Osteoblast (primary cell): Measurements from ENCODE around the gene GIPC2. TPM values are rescaled to one million over a fixed set of nuclear protein-coding genes. Genes with fewer than 3 reads are reported as not detected.
A peak's percentile ranks its signal among the peaks of the same experiment; 100 is the strongest.

Source experiments
- DNase-seq: peaks from one replicate; pipeline ENCODE4 v3.0.0; 2011; ENCODE audit warnings: low spot score, mixed read lengths; ENCODE audit not compliant: insufficient read length; ENCODE audit errors: missing footprints
- H2AFZ ChIP-seq: 2 replicates; pipeline ENCODE4 v1.6.0; 2011; ENCODE audit warnings: mild to moderate bottlenecking, low read length
- H3K27ac ChIP-seq: 2 replicates; pipeline ENCODE4 v1.5.1; 2011; ENCODE audit warnings: mild to moderate bottlenecking, low read depth, low read length, moderate library complexity
- H3K27me3 ChIP-seq: 2 replicates; pipeline ENCODE4 v1.6.0; 2012; ENCODE audit warnings: mild to moderate bottlenecking, control low read depth, inconsistent platforms, low read length, moderate library complexity; ENCODE audit not compliant: insufficient read depth
- H3K36me3 ChIP-seq: 2 replicates; pipeline ENCODE4 v1.5.1; 2011; ENCODE audit warnings: mild to moderate bottlenecking, low read length, control low read depth, moderate library complexity; ENCODE audit not compliant: insufficient read depth
- H3K4me1 ChIP-seq: 2 replicates; pipeline ENCODE4 v1.5.1; 2011; ENCODE audit warnings: mild to moderate bottlenecking, low read length, control low read depth, moderate library complexity; ENCODE audit not compliant: insufficient read depth
- H3K4me2 ChIP-seq: 2 replicates; pipeline ENCODE4 v1.6.0; 2011; ENCODE audit warnings: mild to moderate bottlenecking, low read length; ENCODE audit not compliant: insufficient read depth
- H3K4me3 ChIP-seq: fragments of 200-600 bp; sonication (generic); 3 replicates; pipeline ENCODE4 v1.5.1; 2012; ENCODE audit warnings: mild to moderate bottlenecking, low read length, inconsistent platforms; ENCODE audit not compliant: insufficient read depth
- H3K79me2 ChIP-seq: 2 replicates; pipeline ENCODE4 v1.6.0; 2012; ENCODE audit warnings: mild to moderate bottlenecking, low read length, control low read depth, inconsistent platforms; ENCODE audit not compliant: insufficient read depth
- H3K9me3 ChIP-seq: 2 replicates; pipeline ENCODE4 v1.5.1; 2011; ENCODE audit warnings: low read depth, low read length, control low read depth
- H4K20me1 ChIP-seq: 2 replicates; pipeline ENCODE4 v1.6.0; 2012; ENCODE audit warnings: mild to moderate bottlenecking, low read length, control low read depth; ENCODE audit not compliant: insufficient read depth
- CTCF ChIP-seq: IDR thresholded peaks from 2 replicates; pipeline ENCODE4 v1.5.1; 2011; ENCODE audit warnings: mild to moderate bottlenecking, low read depth, low read length, moderate library complexity; ENCODE audit errors: extremely low read depth
- total RNA-seq: library from RNA; depleted of rRNA; stranded (reverse); fragments of >200 nt; gene quantifications from 2 replicates; pipeline ENCODE4 v1.2.3, GENCODE V29; 2012

Gene GIPC2
- total RNA-seq, 1 donor = 0.36 TPM

GRCh38 chr1:78006521-78006920, 39.2 kb upstream of the GIPC2 start:
- Histone ChIP-seq H3K27me3 (no peaks in the 10 kb centered on the region), H3K4me2 (peak overlapping the region; percentile 95), H3K4me1 (peaks cover 25% of the 10 kb centered on the region), H3K4me3 (peak overlapping the region; percentile 86), H3K36me3 (peaks cover 7% of the 10 kb centered on the region), H3K9me3 (no peaks in the 10 kb centered on the region), H2AFZ (no peak overlapping the region), H4K20me1 (peaks cover 39% of the 10 kb centered on the region), H3K27ac (peak overlapping the region; percentile 97), H3K79me2 (peaks cover 71% of the 10 kb centered on the region)
- TF ChIP-seq CTCF = no peak
- no peak for DNase-seq

GRCh38 chr1:78007677-78008341, 38.0 kb upstream of the GIPC2 start:
- H3K4me1 ChIP-seq = peaks cover 23% of the 10 kb centered on the region
- H3K4me3 ChIP-seq = peak overlapping the region; percentile 86
- peak overlapping the region; percentile 97 for H3K27ac ChIP-seq
- peaks cover 76% of the 10 kb centered on the region for H3K79me2 ChIP-seq
- H4K20me1 ChIP-seq = peaks cover 39% of the 10 kb centered on the region
- no peak for TF ChIP-seq CTCF
- H3K9me3 ChIP-seq = no peaks in the 10 kb centered on the region
- H3K36me3 ChIP-seq = peaks cover 10% of the 10 kb centered on the region
- peak overlapping the region; percentile 95 for H3K4me2 ChIP-seq
- H2AFZ ChIP-seq = no peak overlapping the region
- no peaks in the 10 kb centered on the region for H3K27me3 ChIP-seq
- no peak for DNase-seq

GRCh38 chr1:78009276-78009675, 36.5 kb upstream of the GIPC2 start:
- Histone ChIP-seq H3K27me3 (no peaks in the 10 kb centered on the region), H3K27ac (peak overlapping the region; percentile 41), H3K4me2 (peak overlapping the region; percentile 95), H2AFZ (no peak overlapping the region), H3K36me3 (peaks cover 25% of the 10 kb centered on the region), H3K4me1 (peaks cover 13% of the 10 kb centered on the region), H3K79me2 (peaks cover 85% of the 10 kb centered on the region), H3K4me3 (peak overlapping the region; percentile 86), H3K9me3 (no peaks in the 10 kb centered on the region), H4K20me1 (peaks cover 48% of the 10 kb centered on the region)
- DNase-seq = no peak
- TF ChIP-seq CTCF = no peak

- Histone ChIP-seq H2AFZ (no peak overlapping the region), H3K9me3 (no peaks in the 10 kb centered on the region), H3K79me2 (peaks cover 87% of the 10 kb centered on the region), H3K4me1 (peaks cover 13% of the 10 kb centered on the region), H3K27me3 (no peaks in the 10 kb centered on the region), H3K27ac (peak overlapping the region; percentile 41), H3K4me2 (peak overlapping the region; percentile 95), H3K36me3 (peaks cover 31% of the 10 kb centered on the region), H4K20me1 (peaks cover 52% of the 10 kb centered on the region), H3K4me3 (peak overlapping the region; percentile 86)
- no peak for DNase-seq
- TF ChIP-seq CTCF = no peak
Measured at GRCh38 chr1:78009836-78010235, 35.9 kb upstream of the GIPC2 start.
